Smooth muscle cell (in vitro differentiated cells): ENCODE results near the gene LIPM. TPM values are rescaled to one million over a fixed set of nuclear protein-coding genes. Genes with fewer than 3 reads are reported as not detected.
A peak's percentile ranks its signal among the peaks of the same experiment; 100 is the strongest.

ENCODE experiments used
- DNase-seq: peaks from one replicate; lab custom pipeline; 2025; ENCODE audit not compliant: unreplicated experiment; lab: John Stamatoyannopoulos, UW
- H2AFZ ChIP-seq: fragments of 200-600 bp; sonication (generic); 2 replicates; pipeline ENCODE4 v1.6.0; 2016; ENCODE audit warnings: antibody characterized with exemption, low read depth, mild to moderate bottlenecking
- H3F3A ChIP-seq: fragments of 200-600 bp; sonication (generic); 2 replicates; pipeline ENCODE4 v1.6.0; 2017; ENCODE audit warnings: antibody characterized with exemption, low read depth
- H3K27ac ChIP-seq: fragments of 200-600 bp; sonication (generic); 2 replicates; pipeline ENCODE4 v1.5.1; 2016; ENCODE audit warnings: low read depth, mild to moderate bottlenecking
- H3K27me3 ChIP-seq: fragments of 200-600 bp; sonication (generic); 2 replicates; pipeline ENCODE4 v1.6.1; 2016; ENCODE audit warnings: low read depth, mild to moderate bottlenecking
- H3K36me3 ChIP-seq: fragments of 200-600 bp; sonication (generic); 2 replicates; pipeline ENCODE4 v1.5.1; 2016; ENCODE audit warnings: low read depth
- H3K4me1 ChIP-seq: fragments of 200-600 bp; sonication (generic); 2 replicates; pipeline ENCODE4 v1.5.1; 2016; ENCODE audit warnings: low read depth
- H3K4me2 ChIP-seq: fragments of 200-600 bp; sonication (generic); 2 replicates; pipeline ENCODE4 v1.6.0; 2016; ENCODE audit warnings: mild to moderate bottlenecking
- H3K4me3 ChIP-seq: fragments of 200-600 bp; sonication (generic); 2 replicates; pipeline ENCODE4 v1.5.1; 2016; ENCODE audit warnings: mild to moderate bottlenecking
- H3K79me2 ChIP-seq: fragments of 200-600 bp; sonication (generic); 2 replicates; pipeline ENCODE4 v1.6.0; 2016; ENCODE audit warnings: low read depth, mild to moderate bottlenecking
- H3K9ac ChIP-seq: fragments of 200-600 bp; sonication (generic); 2 replicates; pipeline ENCODE4 v1.6.0; 2016; ENCODE audit warnings: low read depth
- H3K9me3 ChIP-seq: fragments of 200-600 bp; sonication (generic); replicated peaks from 2 replicates; pipeline ENCODE4 v1.5.1; 2016; ENCODE audit warnings: low read depth
- H4K20me1 ChIP-seq: fragments of 200-600 bp; sonication (generic); 2 replicates; pipeline ENCODE4 v1.6.0; 2016; ENCODE audit warnings: low read depth
- CTCF ChIP-seq: fragments of 200-600 bp; sonication (generic); IDR thresholded peaks from 2 replicates; pipeline ENCODE4 v1.5.1; 2017; ENCODE audit warnings: borderline replicate concordance, mild to moderate bottlenecking, antibody characterized with exemption; ENCODE audit not compliant: insufficient read depth, poor library complexity, severe bottlenecking
- WGBS: methylation state at CpG from one replicate; pipeline ENCODE4 v1.1.7; 2016; ENCODE audit warnings: low lambda C conversion rate; 5-methylcytosine and 5-hydroxymethylcytosine counted together
- polyA plus RNA-seq: library from polyadenylated mRNA; unstranded; fragments of >200 nt; fragmentation: Nextera tagmentation; extraction: Ambion mirVana; gene quantifications from 2 replicates; pipeline ENCODE4 v1.2.1, GENCODE V29; 2016
- total RNA-seq: library from RNA; depleted of rRNA; stranded (reverse); fragments of >200 nt; gene quantifications from 2 replicates; pipeline ENCODE4 v1.2.3, GENCODE V29; 2014

LIPM gene
- total and polyA plus RNA-seq, 2 experiments from 2014 or later: 0.67 TPM; not detected in 1

GRCh38 chr10:88804083-88804812, 1.7 kb downstream of the LIPM start:
- H4K20me1 ChIP-seq: no peaks in the 10 kb centered on the region
- no peaks in the 10 kb centered on the region for H3F3A ChIP-seq
- no peak overlapping the region for H3K4me2 ChIP-seq
- no peaks in the 10 kb centered on the region for H3K79me2 ChIP-seq
- WGBS: 55% methylated on average over 6 of the region's 6 CpGs
- no peak for DNase-seq
- no peak overlapping the region for H3K4me3 ChIP-seq
- no peak for TF ChIP-seq CTCF
- H2AFZ ChIP-seq: no peak overlapping the region
- H3K9me3 ChIP-seq: no peaks in the 10 kb centered on the region
- H3K9ac ChIP-seq: no peak overlapping the region
- peak overlapping the region; percentile 52 for H3K27ac ChIP-seq
- H3K4me1 ChIP-seq: no peaks in the 10 kb centered on the region
- H3K36me3 ChIP-seq: no peaks in the 10 kb centered on the region
- H3K27me3 ChIP-seq: no peaks in the 10 kb centered on the region

- H4K20me1 ChIP-seq: no peaks in the 10 kb centered on the region
- no peak for DNase-seq
- no peaks in the 10 kb centered on the region for H3K27me3 ChIP-seq
- H3K79me2 ChIP-seq: no peaks in the 10 kb centered on the region
- no peak for TF ChIP-seq CTCF
- no peak overlapping the region for H2AFZ ChIP-seq
- no peak overlapping the region for H3K9ac ChIP-seq
- no peak overlapping the region for H3K4me3 ChIP-seq
- no peaks in the 10 kb centered on the region for H3K36me3 ChIP-seq
- H3K4me2 ChIP-seq: no peak overlapping the region
- no peaks in the 10 kb centered on the region for H3F3A ChIP-seq
- WGBS: 43% methylated on average over 2 of the region's 2 CpGs
- H3K27ac ChIP-seq: no peak overlapping the region
- H3K4me1 ChIP-seq: no peaks in the 10 kb centered on the region
- H3K9me3 ChIP-seq: no peaks in the 10 kb centered on the region
These were observed 2.8 kb downstream of the LIPM start for GRCh38 chr10:88805361-88805760.

- H3F3A ChIP-seq: no peaks in the 10 kb centered on the region
- H4K20me1 ChIP-seq: no peaks in the 10 kb centered on the region
- H3K36me3 ChIP-seq: no peaks in the 10 kb centered on the region
- no peaks in the 10 kb centered on the region for H3K79me2 ChIP-seq
- H3K4me1 ChIP-seq: no peaks in the 10 kb centered on the region
- no peak overlapping the region for H3K4me2 ChIP-seq
- 95% methylated on average over 3 of the region's 3 CpGs for WGBS
- no peak overlapping the region for H3K4me3 ChIP-seq
- H3K9ac ChIP-seq: no peak overlapping the region
- H3K27ac ChIP-seq: no peak overlapping the region
- no peaks in the 10 kb centered on the region for H3K9me3 ChIP-seq
- TF ChIP-seq CTCF: no peak
- no peak for DNase-seq
- no peak overlapping the region for H2AFZ ChIP-seq
- H3K27me3 ChIP-seq: no peaks in the 10 kb centered on the region
These were observed 3.4 kb downstream of the LIPM start for GRCh38 chr10:88805924-88806323.

- Histone ChIP-seq H3K4me1 (no peaks in the 10 kb centered on the region), H3K27me3 (peaks cover 14% of the 10 kb centered on the region), H3F3A (no peaks in the 10 kb centered on the region), H3K79me2 (no peaks in the 10 kb centered on the region), H4K20me1 (no peaks in the 10 kb centered on the region), H3K9ac (no peak overlapping the region), H3K9me3 (no peaks in the 10 kb centered on the region), H3K27ac (no peak overlapping the region), H2AFZ (no peak overlapping the region), H3K4me3 (no peak overlapping the region), H3K4me2 (no peak overlapping the region), H3K36me3 (no peaks in the 10 kb centered on the region)
- no peak for TF ChIP-seq CTCF
- 76% methylated on average over 4 of the region's 4 CpGs for WGBS
- no peak for DNase-seq
These were observed 7.1 kb downstream of the LIPM start for GRCh38 chr10:88809621-88810020.
